GM19455 (cell line): Measurements from ENCODE around the gene VEGFA.
"Not testable (repeated sequence)": the region's sequence is repeated elsewhere in the genome, so short reads cannot be mapped to it uniquely, and the experiment has no call there.

Experiments
- ATAC-seq: cut with Tn5 transposase; IDR thresholded peaks from one replicate; pipeline ENCODE4 v1.9.1; 2021; ENCODE audit not compliant: unreplicated experiment

VEGFA gene

DNA sequence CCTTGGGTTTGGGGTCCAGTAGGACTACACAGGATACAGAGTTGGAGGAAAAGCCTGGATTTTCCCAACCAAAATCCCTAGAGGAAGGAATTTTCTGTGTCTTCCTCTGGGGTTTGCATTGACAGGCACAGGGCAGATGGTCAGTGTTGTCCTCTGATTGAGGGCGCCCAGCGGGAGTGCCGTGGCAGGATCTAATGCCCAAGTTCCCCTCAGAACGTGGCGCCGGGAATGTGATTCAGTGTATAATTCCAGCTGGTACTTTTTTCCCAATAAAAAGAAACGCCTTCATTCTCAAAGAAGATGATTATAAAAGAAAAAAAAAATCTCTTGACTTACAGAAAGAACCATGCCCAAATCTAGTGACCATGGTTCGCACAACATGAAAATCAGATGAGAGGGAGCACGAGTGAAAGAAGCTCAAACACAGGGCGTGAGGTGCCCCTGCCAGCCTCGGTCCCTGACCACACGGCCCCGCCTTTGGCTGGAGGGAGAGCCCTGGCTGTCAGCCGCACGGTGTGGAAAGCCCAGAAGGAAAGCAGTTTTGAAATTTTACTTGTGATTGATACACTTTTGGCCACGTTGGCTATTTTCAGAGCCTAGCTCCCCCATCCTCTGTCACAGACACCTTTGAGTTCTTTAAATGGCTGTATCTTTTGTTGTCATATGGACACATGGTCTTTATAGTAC is 31.6 kb downstream of the VEGFA start:
- ATAC-seq = no peak

DNA sequence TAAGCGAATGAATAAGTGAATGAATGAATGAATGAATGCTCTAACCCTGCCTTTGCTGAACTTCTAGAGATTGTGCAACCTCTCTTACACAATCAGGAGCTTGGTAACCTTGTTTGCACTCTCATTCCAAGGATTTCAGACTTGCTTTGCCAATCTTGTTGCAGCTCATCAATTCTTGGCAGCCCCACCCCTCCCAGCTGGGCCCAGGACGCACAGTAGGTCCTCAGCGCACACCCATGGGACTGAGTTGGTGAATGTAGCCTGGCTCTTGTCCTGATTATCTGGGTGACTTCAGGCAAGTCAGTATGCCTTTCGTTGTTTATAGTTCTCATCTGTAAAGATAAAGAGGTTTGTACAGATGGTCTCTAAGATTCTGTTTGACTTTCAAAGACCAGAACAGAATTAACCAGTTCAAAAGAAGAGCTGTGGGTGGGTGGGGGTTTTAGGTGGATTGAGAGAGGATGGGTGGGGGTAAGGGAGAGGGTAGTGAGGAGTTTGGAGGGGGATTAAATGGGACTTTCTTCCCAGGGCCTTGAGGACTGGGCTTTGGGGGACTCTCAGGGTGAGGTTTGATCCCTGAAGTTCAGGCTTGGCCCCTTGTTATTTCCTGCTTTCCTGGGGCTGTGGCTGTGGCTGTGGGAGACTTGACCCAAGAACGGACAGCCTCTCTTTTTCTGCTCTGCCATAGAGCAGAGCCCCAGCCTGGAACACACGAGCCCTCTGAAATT is 33.2 kb downstream of the VEGFA start:
- ATAC-seq = no peak

DNA sequence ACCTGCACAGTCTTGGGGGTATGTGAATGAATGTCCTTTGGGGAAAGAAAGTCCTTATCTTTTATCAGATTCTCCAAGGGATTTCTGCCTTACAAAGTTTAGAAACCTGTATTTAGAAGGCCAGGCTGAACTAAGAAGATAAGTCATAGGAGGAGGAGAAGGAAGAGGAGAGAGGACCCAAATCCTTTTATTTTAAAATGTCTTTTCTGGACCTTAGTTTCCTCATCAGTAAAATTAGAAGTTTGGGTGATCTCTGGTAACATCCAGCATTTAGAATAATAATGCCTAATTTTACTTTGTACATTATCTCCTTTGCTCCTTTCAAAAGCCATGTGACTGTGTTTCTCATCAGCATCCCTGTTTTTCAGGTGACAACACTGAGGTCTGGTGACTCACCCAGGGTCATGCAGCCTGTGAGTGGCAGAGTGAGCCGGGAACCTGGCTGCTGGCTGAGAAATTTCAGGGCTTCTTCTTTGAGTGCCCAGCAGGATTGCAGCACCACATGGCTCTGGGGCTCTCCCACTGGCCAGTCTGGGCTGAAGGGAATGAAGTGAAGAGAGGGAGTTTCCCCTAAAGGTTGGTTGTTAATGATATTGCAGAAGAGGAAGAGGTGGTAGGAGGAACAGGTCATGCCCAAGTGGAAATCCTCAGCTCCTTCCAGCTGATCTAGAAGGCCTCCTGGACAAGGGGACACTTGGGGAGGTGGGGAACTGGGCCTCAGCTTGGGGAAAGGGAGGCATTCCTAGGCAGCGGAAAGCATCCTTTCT is 34.0 kb downstream of the VEGFA start:
- ATAC-seq = no peak

DNA sequence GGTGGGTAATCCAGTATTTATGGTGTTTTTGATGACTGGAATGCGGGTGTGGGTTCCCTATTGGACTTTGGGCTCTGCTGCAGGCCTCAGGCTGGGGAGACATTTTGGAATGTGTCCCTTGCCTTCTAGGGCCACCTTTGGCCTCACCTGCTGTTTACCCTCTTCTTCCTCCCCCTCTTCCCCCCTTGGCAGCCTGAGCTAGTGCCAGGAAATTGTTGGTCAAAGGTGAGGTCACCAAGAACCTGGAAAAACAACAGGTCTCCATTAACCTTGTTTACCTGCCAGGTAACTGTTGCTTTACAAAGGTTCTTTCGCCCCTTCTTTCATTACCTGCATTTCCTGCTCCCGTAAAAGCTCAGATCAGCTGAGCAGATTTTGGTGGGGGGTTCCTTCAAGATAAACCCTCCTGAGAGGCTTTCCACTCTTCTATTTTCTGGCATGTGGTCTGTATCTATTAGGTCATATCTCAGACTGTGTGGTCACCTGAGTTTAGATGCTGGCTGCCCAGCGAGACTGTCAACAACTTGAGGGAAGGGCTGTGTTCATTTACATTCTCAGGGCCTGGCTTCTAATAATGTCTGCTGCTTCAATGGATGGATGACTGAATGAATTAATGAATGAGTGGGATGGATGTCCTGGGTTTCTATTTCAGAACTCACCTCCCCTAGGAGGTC is 34.7 kb downstream of the VEGFA start:
- ATAC-seq = no peak

DNA sequence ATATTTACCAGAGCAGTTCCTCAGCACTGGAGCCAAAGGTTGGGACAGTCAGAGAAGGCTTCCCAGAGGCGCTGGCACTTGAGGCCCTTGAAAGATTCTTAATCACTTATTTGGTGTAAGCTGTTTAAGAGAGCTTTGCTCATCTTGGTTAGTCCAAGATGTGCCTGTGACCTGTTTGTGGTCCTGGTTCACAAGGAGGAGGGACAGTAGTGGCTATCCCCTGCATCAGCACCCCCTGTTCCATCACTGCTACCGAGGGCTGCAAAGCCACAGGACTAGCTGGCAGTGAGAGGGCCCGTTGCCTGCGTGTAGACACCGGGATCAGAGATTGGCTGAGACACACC is 35.7 kb downstream of the VEGFA start:
- ATAC-seq = no peak

DNA sequence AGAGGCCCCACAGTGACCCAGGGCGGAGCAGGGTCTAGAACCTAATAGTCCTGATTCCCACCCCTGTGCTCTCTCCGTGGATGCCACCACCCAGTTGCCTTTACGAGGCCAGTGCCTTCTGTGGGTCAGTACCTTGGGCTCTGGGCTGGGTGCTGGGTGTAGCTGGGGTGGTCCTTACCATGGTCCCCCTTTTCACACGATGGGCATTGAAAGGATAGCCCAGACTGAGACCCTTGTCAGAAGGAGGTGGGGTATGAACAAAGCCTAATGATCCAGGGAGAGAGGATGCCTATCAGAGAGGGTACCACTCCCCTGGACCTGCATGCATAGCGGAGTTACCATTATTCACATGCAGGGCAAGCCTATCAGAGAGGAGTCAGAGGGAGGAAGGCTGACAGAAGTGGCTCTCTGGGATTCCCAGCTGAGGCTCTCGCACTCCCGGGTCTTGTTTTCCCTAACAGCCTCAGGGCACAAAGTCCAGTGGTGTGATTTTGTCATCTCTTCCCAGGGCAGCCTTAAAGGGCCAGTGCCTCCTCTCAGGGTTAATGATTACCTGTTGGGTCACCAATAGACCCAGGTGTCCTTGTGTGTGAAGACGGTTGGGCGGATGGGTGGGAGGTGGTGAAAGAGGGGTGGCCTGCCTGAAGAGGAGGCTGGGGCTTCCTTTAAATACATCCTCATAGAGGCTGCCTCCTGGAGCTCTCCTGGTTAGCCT is 36.2 kb downstream of the VEGFA start:
- ATAC-seq = no peak

DNA sequence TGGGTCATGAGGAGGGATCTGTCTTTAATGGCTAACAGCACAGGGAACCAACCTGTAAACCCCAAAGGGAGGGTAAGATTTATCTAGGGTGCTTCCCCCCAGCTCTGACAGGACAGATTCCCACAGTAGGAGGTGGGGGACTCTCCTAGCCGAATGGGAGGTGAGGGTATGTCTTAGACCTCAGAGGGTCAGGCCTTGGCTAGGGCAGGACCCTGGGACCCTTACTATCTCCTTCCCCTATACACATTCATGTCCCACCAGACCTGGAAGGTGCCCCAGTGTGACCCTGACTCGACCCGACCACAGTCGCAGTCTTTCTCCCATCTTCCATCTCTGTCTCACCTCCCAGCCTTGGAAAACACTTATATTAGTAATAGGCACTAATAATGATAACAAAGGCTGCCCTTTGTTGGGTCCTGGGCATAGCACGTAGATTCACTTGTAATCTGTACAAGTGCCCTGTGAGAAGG is 36.8 kb downstream of the VEGFA start:
- ATAC-seq = no peak

DNA sequence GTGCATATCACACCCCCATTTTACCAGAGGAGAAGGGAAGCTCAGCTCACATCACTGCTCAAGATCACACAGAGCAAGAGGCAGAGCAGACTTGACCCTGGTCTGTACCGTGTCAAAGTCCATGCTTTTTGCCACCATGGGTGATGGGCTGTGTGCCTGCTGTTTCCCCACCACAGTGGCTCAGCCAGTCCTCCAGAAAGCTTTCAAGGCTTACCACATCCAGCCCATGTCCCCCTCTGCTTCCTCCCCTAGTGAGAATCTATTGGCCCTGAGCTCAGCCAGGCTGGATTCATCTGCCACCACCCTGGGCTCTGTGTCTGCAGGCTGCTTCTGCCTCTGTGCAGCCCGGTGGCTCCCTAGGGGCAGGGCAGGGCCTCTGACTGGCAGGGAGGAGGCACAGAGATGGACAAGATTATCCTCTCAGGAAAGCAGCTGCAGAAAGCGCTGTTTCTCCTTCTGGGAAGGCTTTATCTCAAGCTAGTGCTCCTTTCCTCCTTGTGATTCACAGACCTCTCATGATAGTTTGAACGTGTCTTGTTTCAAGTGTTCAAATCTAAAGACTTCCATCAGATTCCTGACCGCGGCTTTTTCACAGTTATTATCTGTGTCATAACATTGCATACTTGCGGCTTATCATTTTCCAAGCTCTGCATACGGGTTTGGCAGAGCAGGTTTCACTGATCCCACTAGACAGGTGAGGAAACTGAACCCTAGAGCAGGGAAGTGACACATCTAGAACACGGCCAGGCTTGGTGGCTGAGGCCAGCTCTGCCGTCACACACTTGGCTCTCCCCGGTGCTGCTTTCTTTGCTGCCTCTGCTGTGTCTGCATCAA is 37.4 kb downstream of the VEGFA start:
- ATAC-seq = no peak

DNA sequence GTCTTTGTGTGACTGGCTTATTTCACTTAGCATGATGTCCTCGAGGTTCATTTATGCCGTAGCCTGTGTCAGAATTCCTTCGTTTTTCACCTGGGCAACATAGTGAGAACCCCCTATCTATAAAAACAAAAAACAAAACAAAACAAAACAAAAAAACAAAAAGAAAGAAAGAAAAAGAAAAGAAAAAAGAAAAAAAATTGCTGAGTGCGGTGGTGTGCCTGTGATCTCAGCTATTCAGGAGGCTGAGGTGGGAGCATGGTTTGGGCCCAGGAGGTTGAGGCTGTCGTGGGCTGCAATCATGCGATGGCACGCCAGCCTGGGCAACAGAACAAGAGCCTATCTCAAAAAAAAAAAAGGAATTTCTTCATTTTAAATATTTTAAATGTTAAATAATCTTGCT is 38.4 kb downstream of the VEGFA start:
- ATAC-seq = no peak

DNA sequence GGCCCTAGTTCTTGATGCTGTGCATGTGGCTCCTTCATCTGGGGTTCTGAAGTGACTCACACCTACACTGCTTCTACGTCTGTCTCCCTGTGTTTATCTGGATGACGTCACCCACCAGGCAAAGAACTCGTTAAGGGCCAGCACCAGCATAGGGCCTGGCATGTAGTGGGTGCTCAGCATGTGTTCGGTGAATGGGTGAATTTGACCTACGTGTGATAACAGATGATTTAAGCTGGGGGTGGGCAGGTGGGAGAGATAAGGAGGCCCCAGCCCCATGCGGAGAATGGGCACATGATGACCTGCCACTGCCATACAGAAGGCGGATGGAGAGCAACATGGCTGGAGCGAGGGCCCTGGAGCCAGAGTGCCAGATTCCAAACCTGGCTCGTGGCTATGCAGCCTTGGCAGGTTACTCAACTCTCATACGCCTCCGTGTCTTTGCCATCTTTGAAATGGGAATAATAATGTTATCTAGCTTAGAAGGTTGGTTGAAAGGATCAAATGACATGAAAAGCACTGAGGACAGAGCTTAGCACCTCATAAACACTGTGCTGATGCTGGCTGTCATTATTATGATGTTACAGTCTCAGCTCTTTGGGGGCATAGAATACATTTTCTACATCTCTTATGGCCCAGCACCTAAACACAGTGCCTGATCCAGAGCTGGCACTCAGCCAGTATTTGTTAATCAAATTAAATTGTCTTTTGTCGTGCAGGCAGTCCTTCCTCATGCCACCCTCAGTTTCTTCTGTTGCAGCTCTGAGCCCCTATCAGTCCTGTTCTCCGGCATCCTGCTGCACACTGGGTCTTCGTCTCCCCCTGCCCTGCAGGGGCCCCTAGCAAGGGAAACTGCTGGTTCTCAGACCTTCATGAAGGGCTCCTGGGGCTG is 39.6 kb downstream of the VEGFA start:
- ATAC-seq = no peak

DNA sequence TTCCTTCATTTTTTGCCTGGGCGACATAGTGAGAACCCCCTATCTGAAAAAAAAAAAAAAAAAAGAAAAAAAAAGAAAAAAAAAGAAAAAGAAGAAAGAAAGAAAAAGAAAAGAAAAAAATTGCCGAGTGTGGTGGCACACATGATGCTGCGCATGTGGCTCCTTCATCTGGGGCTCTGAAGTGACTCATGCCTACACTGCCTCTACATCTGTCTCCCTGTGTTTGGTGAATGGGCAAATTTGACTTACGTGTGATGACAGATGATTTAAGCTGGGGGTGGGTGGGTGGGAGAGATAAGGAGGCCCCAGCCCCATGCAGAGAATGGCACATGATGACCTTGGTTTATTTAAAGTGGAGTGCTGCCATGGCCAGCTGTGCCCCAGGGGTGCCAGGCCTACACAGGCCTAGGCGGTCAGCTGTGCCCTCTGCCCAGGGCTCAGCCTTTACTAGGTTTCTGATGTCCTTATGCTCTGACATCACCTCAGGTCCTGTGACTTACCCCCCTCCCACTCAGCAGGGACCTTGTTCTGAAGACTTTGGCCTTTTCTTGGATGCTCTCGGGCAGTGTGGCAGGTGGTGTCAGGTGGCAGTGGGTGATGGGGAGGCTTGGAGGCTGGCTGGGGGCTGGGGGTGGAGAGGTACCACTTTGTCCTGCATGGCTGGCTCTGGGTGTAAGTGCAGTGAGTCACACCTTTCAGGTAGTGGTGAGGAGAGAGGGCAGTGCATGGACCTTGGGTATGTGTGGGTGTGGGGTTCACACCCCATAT is 41.1 kb downstream of the VEGFA start:
- ATAC-seq = no peak

DNA sequence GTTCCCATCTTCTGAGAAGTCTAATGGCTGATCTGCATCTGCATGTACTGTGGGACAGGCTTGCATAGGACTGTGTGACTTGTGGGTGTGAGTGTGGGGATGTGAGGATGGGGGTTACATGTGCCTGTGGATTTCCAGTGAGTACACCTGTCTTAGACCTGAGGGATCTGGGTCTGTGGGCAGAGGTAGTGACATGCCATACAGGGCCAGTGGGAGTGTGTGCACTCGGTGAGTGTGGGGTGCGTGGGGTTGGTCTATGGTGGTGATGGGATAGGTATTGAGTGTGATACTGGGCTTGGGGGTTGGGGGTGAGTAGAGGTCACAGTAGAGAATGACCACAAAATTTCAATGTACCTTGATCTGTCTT is 41.7 kb downstream of the VEGFA start:
- no peak for ATAC-seq

DNA sequence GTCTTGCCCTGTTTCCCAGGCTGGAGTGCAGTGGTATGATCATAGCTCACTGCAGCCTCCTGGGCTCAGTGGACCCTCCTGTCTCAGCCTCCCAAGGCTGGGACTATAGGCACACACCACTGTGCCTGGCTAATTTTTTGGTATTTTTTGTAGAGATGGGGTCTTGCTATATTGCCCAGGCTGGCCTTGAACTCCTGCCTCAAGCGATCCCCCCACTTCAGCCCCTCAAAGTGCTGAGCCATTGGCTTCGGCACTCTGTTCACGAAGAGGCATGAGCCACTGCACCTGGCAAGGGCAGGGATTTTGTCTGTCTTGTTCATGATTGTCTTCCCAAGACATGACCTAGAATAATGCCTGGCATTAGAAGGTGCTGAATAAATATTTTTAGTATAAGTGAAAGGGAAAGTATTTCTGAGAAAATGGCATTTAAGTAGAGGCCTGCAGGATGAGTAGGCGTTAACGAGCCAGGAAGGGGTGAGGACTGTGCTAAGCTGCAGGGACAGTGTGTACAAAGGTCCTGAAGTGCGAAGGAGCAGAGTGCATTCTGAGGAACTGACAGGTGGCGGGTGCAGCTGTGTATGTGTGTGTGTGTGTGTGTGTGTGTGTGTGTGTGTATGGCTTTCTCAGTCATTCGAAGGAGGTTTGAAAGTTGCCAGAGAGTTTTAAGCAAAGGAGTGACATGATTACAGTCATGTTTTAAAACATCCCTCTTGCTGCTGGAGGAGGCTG is 43.0 kb downstream of the VEGFA start:
- ATAC-seq = no peak

DNA sequence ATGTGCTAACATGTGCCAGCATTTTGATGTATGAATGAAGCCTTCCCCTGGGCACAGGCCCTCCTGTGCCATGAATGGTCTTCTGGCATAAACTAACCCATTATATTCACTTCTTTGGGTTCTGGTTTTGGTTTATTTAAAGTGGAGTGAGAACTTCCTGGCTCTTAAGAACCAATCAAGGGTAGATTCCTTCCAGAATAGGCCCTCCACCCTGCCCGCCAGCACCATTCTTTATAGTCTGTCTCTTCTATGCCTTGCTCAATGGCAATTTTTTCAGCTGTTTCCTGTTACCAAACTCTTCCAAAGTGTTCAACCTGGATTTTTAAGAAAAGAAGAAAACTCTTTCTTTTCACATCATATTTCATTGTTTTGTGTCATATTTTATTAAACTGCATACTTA is 44.1 kb downstream of the VEGFA start:
- ATAC-seq = no peak

DNA sequence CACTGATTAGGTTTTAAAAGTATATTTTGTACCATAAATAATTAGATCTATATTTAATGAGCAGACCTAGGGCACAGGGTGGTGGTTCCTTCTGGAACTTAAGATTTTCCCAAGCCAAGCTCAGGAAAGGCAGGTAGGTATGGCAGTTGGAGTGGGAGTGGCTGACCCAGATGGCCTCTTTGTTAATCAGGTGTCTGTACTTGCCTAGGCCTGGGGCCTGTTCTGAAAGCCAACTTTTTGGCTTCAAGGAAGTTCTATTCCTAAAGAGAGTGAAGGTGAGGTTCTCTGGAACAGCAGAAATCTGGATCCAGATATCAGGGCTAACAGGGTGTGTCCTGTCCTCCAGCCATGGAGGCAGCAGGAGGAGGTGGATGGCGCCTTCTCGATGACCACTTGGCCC is 44.9 kb downstream of the VEGFA start:
- ATAC-seq = no peak

DNA sequence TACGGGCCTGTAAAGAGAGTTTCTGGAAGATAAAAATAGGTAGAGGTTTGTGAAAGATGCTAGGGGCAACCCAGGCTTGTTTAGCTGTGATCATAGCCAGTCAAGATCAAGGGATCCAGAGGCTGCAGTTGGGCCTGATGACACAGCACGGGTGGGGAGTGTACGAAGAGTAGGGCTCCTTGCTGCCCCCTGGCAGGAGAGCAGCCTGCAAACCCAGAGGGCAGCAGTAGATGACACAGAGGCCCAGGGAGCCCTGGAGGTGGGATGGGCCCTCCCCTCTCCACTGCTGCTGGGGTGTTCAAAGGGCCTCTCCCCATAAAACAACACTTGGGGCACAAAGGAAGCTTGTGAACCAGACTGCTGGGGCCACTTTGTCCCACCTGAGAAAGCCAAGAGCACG is 47.2 kb downstream of the VEGFA start:
- no peak for ATAC-seq

DNA sequence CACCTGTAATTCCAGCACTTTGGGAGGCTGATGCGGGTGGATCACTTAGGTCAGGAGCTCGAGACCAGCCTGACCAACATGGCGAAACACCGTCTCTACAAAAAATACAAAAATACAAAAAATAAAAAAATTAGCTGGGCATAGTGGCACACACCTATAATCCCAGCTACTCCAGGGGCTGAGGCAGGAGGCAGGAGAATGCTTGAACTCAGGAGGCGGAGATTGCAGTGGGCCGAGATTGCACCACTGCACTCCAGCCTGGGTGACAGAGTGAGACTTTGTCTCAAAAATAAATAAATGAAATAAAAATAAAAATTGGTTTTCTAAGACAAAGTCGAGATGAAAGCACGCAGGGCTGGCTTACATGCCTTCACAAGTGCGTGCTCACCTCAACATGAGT is 49.0 kb downstream of the VEGFA start:
- ATAC-seq = not testable (repeated sequence)

DNA sequence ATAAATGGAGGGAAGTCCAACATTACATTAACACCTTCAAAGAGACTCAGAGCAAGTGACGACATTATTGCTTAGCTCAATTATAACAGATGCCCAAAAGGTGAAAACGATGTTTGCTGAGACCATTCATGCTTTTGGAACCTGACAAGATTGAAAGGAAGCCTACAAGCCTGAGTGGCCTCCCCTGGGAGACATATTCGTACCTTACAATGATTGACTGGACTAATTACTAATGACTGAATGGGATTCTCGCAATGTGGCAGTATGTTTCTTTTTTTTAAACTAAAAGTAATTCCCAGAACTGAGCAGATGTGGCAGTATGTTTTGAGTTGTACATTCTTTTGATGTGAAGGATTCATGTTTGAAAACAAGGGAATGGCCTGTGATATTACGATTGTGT is 49.9 kb downstream of the VEGFA start:
- ATAC-seq = no peak
